ENCODE measurements around the gene NTSR1.

NTSR1 gene

DNA sequence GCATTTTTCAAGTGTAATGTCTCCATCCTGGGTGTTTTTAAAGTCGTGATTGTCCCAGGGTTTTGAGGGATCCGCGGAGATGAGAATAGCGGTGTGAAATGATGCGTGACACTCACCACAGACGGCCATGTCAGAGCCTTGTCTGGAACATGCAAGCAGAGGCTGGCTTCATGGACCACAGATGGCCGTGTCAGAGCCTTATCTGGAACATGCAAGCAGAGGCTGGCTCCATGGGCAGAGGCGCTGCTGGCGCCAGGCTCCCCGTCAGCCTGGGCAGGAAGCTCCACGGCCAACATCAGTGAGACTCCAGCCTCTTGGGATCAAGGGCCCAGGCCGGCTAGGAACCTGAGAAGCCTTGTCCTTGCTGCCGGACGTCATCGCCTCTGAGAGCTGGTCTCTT, 80.0 kb downstream of the NTSR1 start:
- Mint-ChIP-seq H3K4me3 (no peak overlapping the region), H3K27me3 (ENCODE audit: low read depth, poor library complexity) (peaks cover 28% of the 10 kb centered on the region), H3K4me1 (peaks cover 43% of the 10 kb centered on the region), H3K9me3 (no peaks in the 10 kb centered on the region), H3K27ac (no peak overlapping the region), H3K36me3 (ENCODE audit: low read depth) (no peaks in the 10 kb centered on the region)
- DNase-seq, result no peak
- no peak for TF ChIP-seq CTCF (IDR thresholded peaks at IDR 0.05)

GRCh38 chr20:62790075-62790474, 81.4 kb downstream of the NTSR1 start:
- H3K36me3 Mint-ChIP-seq (ENCODE audit: low read depth), result no peaks in the 10 kb centered on the region
- TF ChIP-seq CTCF (IDR thresholded peaks at IDR 0.05), result no peak
- no peaks in the 10 kb centered on the region for H3K9me3 Mint-ChIP-seq
- no peak overlapping the region for H3K27ac Mint-ChIP-seq
- H3K27me3 Mint-ChIP-seq (ENCODE audit: low read depth, poor library complexity), result peaks cover 33% of the 10 kb centered on the region
- H3K4me1 Mint-ChIP-seq, result peaks cover 43% of the 10 kb centered on the region
- H3K4me3 Mint-ChIP-seq, result no peak overlapping the region
- DNase-seq, result no peak

DNA sequence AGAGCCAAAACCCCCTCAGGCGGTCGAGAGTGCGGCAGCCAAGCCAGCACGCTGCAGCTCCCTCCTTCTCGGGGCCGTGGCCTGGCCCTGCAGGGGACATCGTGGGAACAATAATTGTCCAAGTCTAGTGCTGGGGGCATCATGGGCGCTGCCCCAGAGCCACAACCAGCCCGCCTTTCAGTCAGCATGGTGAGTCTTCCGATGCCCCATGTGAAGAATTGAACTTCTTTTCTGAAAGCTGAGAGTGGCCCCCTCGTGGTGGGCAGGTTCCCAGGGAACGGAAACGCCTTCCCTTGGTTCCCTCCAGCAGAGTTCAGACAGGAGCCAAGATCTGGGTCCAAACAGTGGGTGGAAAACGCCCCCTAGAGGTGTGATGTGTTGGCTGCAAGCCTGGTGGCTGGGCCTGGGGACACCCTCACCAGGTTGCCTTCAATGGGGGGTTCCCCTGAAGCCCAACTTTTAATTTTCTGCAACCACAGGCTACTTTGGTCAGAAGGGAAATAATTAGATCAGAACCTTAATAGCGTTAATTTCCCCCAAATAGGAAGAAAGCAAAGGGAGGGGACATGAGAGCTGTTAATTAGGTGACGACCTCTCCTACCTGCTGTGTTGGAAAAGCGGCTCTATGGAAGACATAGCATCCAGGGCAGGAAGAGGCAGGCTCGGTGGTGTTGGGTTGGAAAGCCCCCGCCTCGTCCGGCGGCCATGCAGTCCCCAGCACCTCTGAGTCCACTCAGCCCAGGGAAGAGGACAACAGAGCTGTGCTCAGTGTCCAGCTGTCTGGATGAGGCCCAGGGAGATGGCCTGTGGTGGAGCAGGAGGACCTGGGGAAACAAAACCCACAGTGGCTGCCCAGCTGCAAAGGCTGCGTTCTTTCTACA, 82.9 kb downstream of the NTSR1 start:
- H3K9me3 Mint-ChIP-seq, result no peaks in the 10 kb centered on the region
- H3K27me3 Mint-ChIP-seq (ENCODE audit: low read depth, poor library complexity), result peaks cover 38% of the 10 kb centered on the region
- peaks cover 37% of the 10 kb centered on the region for H3K4me1 Mint-ChIP-seq
- peak; percentile 98 for TF ChIP-seq CTCF (IDR thresholded peaks at IDR 0.05)
- H3K27ac Mint-ChIP-seq, result no peak overlapping the region
- DNase-seq, result peak; percentile 85
- no peaks in the 10 kb centered on the region for H3K36me3 Mint-ChIP-seq (ENCODE audit: low read depth)
- H3K4me3 Mint-ChIP-seq, result no peak overlapping the region

DNA sequence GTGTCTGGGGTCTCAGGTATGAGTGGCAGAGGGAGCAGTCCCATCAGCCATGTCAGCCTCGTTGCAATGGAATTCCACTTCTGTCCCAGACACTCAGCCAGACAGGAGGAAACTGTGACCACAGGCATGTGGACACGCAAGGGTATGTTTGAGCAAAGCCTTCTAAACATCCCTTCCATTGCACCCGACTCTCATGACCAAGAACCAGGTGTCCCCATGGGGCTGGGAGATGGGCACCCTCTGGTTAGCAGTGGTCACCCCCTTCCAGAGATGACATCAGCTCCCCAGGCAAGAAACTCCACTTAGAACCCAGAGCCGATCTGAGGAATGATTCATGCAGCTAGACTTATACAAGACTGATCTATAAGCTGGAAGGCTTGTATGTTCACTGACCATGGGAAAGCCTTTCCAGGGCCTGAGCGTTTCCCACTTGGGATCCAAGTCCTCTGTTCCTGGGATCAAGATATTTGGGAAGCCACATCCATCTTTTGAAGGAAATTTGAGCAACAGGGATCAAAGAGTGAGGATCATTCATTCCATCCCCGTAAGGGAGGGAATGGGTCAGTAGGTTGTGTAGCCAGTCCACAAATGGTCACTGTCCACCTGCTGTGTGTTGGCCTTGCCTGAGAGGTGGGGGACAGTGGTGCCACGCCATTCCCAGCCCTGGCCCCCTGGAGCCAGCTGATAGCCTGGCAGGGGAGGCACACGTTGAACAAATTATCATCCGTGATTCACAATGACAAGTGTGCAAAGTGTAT, 83.7 kb downstream of the NTSR1 start:
- no peak for DNase-seq
- H3K27me3 Mint-ChIP-seq (ENCODE audit: low read depth, poor library complexity), result peaks cover 36% of the 10 kb centered on the region
- H3K9me3 Mint-ChIP-seq, result no peaks in the 10 kb centered on the region
- H3K4me1 Mint-ChIP-seq, result peaks cover 29% of the 10 kb centered on the region
- H3K4me3 Mint-ChIP-seq, result no peak overlapping the region
- no peak for TF ChIP-seq CTCF (IDR thresholded peaks at IDR 0.05)
- no peak overlapping the region for H3K27ac Mint-ChIP-seq
- peaks cover under 1% of the 10 kb centered on the region for H3K36me3 Mint-ChIP-seq (ENCODE audit: low read depth)

GRCh38 chr20:62792940-62793756, 84.5 kb downstream of the NTSR1 start:
- no peak overlapping the region for H3K27ac Mint-ChIP-seq

More at GRCh38 chr20:62792940-62793756, 84.5 kb downstream of the NTSR1 start:
- Mint-ChIP-seq H3K27me3 (ENCODE audit: low read depth, poor library complexity) (peaks cover 40% of the 10 kb centered on the region), H3K36me3 (ENCODE audit: low read depth) (peaks cover 7% of the 10 kb centered on the region), H3K9me3 (no peaks in the 10 kb centered on the region), H3K4me3 (no peak overlapping the region), H3K4me1 (peaks cover 27% of the 10 kb centered on the region)
- no peak for TF ChIP-seq CTCF (IDR thresholded peaks at IDR 0.05)
- DNase-seq, result no peak

Data from nephron progenitor cell (in vitro differentiated cells).